ENCODE results near the gene EPHB1.

Gene EPHB1

DNA sequence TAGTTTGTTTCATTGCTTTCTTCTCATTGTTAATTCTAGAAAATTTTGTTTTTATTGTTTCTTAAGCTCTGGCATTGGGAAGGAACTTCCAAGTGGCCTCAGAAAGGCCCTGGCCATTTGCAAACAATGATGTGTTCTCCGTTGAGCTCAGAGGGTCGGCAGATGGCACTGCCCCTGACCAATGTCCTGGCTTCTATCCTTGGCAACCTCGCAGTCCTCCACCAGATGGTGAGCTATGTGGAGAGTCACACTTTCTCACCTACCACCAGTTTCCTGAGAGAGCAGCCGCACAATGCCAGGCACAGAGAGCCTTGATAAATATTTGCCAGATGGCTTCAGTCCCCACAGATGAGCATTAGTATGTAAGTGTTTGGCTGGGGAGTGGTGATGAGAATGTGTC, 343.7 kb downstream of the EPHB1 start:
- DNase-seq, result no peak

DNA sequence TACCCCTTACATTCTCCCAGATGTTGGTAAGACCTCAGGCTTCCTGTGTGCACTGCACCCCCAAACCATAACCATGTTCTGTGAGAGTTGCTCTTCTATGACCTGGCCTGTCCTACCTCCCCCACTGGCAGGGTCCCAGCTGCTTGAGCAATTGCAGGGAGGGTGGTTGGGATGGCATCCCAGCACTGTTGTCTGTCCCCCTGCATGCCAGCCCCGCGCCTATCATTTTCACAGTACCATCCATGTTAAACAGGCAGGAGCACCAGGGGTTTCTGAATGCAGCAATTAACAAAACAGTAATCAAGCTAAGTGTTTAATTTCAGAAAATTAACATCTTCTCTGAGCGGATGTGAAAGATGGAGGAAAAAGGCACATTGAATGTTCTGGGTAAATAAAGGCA, 345.5 kb downstream of the EPHB1 start:
- DNase-seq, result no peak

DNA sequence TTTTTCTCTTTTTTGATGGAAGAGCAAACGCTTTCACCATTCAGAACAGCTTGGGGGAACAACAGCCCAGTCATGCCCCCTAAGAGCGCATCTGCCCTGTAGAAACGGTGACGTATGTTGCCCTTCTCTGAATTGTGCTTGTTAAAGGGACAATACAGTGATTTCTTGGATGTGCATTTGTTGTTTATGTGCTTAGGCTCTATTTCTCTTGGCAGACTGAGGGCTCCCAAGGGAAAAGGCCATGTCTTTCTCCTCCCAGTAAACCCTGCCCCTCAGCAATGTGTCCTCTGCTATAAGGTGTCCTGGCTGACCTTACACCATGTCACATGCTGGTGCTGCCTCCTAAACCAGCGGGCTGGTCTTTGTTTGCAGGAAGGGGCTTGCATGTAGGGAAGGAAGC, 346.1 kb downstream of the EPHB1 start:
- no peak for DNase-seq

DNA sequence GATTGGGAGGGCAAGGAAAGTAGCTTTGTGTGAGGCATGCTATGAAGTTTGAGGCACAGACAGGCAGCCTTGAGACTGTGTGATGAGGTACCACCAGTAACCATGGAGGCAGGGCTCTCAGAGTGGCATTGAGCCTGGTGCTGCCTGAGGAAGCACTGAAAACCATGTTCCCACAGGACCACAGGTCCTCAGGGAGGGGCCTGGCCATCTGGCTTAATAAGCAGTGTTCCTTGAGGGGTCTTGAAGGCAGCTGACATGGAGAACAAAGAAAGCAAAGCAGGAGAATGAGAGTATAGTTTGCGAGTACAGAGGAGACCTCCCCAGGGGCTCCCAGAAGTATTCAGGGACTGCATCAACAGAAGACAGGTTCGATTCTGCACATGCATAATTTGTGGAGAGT, 346.6 kb downstream of the EPHB1 start:
- no peak for DNase-seq

DNA sequence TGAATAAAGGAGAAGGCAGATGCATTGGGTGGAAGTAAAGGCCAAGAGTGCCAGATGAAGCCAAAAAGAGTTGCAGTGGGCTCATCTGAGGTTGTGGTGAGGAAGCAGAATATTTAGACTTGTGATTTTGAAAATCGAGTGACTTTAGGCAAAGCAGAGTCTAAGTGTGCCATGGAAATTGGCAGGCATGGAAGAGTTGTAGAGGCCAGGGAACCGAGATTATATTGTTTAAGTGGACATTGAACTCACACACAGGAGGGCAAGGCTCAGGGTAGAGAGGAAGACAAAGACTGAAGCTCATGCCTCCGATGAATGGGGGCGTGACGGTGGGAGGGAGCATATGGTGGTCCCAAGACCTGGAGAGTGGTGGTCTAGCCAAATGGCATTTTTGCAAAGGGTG, 347.5 kb downstream of the EPHB1 start:
- no peak for DNase-seq

DNA sequence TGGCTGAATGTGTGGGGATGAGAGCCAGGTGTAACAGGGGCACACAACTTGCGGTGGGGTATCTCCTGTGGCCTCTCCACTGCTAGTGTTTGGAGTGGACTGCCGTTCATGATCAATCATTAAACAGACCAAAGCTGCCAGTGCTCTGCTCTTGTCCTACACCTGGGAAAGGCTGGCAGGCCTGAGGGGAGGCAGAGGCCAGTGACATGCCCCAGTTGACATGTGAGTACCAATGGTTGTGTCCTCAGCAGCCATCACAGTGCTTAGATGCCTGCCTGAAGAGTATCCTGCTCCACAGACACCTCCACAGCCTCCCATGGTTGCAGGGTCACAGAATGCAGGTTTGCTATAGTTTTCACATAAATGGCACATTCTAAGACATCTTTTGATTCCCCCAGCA, 348.4 kb downstream of the EPHB1 start:
- no peak for DNase-seq

DNA sequence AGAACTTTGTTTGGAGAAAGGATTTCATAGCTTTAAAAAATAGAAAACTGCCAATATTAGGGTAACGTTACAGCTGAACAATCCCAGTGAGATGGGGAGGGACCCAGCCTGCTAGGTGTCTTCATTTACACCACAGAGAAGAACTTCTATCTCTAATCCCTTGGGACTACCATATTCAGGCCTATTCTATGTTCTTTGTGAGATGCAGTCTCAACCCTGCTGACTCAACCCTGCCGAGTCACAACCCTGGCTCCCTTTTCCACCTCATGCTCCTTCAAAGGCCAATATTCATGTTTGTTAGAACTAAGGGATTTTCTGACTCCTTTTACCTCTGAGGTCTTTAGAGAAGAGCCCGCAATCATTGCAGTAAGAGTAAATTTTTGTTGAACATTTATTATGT, 350.5 kb downstream of the EPHB1 start:
- DNase-seq, result no peak

DNA sequence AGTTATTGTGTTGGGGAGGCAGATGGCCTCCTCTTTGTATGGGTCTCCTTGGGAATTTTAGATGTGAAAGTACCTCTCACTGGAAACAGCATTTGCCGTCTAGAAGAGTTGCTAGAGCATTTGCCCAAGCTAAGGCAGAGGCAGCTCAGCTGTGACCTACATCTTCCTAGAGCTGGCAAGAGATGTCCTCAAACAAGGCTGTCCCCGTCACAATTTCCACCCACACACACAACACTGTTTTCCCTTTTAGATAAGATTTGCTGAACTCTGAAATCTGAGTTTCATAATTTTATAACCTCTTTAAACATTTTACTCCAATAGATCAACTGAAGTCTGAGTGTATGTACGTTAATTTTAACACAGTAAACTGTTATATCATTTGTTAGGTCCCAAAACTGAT, 352.6 kb downstream of the EPHB1 start:
- no peak for DNase-seq

DNA sequence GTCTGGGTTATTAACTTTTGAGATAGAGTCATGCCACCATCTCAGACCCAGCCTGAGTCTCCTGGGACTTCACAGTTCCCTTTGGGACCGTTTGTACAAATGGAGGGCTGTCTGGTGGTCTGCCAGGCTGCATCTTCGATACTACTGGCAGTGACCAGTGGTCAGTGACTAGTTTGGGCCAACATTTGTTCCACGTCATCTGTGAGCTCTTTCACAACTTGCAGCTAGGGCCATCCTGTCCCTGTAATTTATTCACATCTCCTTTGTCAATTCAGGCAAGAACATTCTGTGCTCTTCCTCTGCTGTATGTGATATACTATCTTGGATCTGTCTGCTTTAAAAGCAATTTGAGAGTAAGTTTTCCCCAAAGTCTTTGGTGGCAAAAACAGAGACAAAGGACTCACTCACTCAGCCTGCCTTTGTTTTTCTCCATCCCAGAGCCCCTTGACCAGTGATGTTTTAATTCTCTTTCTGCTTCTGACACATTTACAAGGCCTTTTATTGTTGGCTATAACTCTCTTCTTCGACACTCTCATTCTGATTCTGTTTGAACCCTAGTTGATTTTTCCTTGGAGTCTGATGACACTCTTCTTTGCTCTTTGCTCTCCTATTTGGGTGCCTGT, 353.4 kb downstream of the EPHB1 start:
- DNase-seq, result no peak

DNA sequence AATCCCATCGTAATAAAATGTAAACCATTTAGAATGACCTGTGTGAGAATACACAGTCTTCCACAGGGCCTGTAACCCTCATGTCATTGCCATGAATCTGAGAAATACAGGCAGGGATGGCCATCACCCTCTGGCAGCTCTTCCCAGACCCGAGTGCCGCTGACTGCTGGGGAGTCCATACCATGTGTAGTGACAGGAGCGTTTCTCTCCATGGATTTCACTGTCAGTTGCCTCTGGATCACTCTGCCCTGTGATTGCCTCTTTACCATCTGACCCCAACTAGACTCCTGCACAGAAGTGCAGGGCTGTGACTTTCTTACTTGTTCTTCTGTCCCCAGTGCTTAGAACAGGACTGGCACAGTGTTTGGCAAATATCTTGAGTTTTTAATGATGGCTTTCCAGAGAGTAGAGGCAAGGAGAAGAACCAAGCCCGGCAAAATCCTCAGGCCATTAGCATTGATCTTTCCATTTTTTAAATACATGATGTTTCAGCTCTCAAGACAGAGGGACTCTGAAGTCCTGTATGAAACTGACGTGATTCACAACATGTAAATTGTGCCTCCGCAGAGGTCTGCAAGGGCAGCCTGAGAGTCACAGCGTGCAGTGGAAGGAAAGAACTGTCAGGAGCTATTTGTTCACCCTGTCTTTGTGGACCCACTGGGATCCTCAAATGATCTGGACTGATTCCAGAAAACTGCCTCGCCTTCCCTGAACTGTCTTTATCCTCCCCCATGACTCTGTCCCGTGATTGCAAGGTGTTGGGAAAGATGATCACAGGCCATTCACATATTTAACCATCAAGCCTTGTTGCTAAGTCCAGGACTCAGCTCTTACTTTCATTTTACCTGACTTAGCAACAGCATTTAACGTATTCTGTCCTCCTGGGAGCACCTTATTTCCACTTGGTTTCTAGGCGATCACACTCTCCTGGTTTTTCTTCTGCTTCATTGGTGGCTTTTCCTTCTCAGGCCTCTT, 354.9 kb downstream of the EPHB1 start:
- no peak for DNase-seq

DNA sequence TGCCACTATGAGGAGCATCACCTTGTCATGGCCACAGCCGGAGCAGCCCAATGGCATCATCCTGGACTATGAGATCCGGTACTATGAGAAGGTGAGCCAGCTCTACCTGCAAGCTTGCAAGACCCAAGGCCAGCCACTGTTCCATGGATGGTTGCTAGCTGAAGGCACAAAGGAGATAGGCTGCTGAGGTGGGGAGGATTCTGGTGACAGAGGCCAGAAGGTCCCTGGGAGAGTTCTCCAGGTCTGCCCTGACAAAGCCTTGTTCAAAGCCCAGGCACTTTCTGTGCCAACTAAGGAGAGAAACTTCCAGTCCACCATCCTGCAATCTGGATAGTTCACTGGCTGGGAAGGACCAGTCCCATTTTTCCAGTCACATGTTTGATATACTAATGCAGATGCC, 359.1 kb downstream of the EPHB1 start:
- no peak for DNase-seq

DNA sequence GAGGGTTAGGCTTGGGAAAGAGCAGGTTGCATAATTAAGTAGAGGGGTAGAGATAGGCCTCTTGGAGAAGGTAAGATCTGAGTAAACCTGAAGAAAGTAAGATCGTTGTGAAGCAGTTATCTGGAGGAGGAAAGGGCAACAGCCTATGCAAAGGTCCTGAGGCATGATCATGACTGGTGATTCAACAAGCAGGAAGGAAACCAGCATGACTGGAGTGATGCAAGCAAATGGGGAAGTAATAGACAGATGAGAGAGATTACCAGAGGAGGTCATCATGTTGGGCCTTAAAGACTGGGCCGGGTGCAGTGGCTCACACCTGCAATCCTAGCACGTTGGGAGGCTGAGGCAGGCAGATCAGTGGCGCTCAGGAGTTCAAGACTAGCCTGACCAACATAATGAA, 360.2 kb downstream of the EPHB1 start:
- DNase-seq, result no peak

DNA sequence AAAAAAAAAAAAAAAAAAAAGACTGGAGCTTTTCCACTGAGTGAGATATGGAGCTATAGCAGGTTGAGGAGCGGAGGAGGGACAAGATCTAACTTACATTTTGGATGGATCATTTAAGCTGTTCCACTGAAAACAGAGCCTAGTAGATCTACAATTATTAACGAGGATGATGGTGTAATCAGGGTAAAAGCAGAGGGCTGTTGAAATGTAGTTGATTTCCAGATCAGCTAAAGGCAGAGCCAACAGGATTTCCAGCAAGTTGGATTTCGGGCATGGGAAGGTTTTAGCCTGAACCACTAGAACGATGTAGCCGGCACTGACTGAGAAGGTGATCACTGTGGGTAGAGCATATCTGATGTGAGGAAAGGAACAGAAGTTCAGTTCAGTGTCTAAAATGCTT, 360.7 kb downstream of the EPHB1 start:
- no peak for DNase-seq

DNA sequence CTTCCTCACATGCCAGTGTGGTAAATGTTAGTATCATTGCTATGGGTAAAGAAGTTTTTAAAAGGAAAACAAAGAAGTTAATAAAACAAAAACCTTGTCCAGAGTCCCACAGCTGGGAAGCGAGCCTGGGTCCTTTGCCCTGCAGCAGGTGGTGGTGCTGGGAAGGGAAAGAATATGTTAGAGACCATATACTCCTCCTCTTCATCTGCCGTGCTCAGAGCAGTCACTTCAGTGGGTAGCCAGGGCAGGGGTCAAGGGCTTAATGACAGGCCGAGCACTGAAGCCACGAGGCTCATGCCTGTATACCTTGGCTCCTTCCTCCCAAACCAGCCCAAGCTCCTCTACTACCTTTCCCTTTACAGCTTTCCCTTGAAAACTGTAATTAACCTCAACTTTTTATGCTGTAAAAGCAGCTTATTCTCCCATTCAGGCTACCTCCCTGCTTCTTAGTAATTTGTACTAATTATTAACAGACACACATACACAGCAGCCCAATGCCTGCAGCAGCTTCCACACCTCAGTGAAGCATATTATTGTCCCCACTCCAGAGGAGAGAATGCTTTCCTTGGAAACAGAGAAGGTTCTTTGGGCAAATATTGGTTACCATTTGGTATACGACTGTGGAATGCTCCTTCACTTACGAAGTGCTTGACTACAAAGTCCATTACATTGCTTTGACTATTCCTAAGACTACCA, 362.1 kb downstream of the EPHB1 start:
- DNase-seq, result no peak

DNA sequence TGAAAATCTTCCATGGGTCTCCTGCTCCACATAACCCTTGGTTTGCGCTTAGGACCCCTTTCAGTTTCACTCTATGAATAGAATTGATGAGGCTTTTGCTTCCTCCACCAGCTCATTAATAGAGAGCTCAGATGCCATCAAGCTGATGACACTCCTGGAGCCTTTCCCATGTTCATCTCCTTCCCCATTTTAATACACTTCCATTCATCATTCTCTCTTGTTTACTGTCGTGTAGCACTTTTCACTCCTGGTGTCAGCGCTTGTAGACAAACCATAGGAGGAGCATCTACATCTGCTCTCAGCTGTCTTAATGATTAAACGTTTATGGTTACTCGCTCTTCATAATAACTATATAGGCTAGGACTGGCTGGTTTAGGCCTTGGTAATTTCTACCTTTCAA, 363.5 kb downstream of the EPHB1 start:
- no peak for DNase-seq

DNA sequence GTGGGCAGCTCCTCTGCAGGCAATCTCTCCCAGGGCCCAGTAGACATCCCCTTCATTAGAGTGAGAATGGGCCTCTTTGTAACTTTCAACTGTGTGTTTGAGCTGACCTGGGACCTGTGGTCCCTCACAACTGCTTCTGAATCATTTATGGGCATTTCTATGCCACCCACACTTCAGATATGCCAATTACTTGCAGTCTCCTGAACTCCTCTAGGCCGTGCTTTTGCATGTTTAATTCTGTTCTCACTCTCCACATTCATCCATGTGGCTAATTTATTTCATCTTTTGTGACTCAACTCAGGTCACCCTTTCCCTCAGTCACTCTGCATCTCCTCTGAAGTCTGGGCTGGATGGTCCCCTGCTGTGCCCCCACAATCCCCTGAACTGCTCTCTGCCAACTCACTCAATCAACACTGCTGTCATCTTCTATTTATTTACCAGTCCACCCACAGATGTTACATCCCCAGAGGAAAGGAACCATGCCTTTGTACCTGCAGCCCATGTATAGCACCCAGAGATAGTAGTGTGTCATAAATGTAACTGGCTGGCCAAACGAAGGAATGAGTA, 364.7 kb downstream of the EPHB1 start:
- DNase-seq, result no peak

DNA sequence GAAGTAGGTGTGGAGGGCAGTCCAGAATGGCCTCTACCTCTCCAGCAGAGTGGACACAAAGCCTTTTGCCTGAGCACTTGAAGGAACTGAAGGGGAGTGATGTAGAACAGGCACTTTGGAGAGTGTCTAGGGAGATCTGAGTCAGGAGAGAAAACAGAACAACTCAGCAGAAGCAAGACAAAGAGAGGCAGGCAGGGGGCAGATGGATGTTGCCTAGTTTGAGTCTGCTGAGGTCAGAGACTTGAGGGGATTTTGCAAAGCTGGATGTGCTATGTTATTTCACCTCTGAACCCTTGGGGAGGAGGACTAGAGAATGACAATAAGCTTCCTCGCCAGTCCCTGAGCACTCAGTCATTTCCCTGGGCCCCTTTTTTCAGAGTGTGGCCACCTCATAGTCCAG, 366.4 kb downstream of the EPHB1 start:
- DNase-seq, result no peak

DNA sequence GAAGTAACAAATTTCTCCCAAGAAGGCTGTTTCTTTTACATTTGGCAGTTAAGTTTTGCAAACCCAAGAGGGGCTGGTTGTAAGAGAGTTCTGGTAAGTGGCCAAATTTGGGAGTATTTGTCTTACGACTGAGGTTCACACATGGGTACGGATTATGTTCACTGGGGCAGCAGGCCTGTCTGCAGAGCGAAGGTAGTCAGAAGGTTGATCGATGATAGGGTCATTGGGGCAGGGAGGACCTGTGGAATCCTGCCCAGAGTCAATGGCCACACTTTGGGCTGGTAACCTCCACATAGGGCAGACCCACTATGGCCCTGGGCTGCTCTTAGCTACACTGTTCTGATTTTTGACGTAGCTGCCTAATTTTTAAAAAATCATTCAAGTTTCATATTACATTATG, 368.6 kb downstream of the EPHB1 start:
- DNase-seq, result no peak

DNA sequence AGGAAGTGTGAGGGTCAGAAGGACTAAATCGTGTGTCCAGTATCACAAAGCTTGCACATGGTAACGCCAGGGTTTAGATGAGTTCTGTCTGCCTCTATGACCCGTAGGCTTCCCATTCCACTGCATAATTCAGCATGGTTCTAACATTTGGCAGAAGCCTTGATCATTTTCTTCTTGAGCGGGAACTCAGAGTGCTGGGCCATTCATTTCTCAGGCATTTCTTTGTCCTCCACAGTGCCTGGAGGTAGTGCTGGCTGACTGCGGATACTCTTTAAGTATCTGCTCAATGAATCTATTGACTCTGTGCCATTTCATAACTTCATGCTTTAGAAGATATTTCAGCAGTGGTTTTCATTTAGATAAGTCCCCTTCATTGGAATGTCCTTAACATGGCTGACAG, 370.2 kb downstream of the EPHB1 start:
- DNase-seq, result no peak

DNA sequence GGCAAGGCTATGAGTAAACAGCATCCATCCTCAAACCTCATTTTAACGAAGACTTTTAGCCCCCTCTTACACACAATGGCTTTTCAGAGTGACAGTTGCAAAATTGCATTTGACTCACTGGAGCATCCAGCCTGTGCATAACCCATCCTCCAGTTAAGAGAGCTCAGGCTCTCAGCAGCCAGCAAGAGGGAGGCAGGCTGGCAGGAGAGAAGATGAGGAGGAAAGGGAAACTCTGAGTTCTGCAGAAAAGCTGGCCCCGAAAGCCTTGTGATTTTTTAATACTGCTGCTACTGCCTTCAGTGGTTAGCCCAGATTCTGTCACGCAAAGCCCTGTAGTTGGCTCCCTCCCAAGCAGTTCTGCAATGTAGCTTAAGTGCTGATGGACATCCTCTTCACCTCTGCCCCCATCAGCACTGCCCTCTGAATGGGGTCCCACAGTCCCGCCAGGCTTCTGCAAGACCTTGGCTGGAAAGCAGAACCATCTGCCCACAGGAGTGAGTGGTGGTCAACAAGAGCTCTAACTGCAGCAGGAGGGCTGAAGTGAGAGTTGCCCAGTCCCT, 371.3 kb downstream of the EPHB1 start:
- no peak for DNase-seq

DNA sequence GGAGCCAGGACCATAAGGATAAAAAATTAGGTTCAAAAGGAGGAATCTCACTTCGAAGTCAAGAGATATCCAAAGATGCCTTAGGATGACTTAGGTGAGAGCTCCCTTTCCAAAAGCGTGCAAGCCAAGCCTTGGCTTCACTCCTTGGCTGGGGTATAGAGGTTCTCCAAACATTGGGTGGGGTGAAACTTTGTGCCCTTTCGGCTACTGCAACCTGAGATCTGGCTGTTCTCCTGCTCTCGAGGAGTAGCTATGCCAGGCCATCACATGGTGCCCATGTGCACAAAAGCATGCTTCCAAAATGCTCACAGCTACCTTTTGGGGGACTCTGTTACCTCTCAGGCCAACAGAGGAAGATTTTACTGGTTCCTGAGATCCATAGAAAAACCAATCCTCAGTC, 373.8 kb downstream of the EPHB1 start:
- DNase-seq, result no peak

DNA sequence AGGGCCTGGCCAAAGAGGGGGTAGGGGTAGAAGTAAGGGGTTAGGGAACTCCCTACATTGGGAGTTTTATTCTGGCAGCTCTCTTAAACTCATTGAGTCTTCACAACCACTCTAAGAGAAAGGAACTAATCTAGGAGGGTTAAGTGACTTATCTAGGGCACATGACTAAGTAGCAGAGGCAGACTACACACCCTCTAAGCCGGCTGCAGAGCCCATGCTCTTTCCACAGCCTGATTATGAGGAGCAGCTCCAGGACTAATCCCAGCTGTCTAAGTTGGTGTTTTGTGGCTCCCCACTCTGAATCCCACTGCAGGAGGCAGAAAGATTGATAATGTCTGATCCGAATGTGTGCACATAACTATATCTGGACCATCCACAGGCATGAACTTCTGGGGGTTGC, 374.6 kb downstream of the EPHB1 start:
- no peak for DNase-seq

DNA sequence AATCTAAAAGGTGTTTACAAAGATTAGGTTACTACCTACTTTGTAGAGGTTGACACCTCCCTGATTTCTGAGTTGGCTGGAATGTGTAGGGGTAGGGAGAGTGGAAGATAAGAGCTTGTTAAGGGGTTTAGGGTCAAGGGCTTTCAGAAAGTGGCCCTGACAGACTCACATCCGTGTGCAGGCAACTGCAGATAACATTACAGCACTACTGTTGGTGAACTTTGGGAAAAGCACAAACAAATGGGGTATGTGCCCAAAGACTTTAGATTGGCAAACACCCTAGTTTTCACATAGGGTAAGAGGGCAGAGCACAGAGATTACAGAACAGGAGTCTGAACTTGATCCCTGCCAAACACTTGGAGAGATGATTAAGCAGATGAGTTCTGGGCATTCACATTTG, 375.7 kb downstream of the EPHB1 start:
- no peak for DNase-seq
